Endothelial cell of umbilical vein (primary cell): ENCODE measurements around the gene PTGER4. TPM values are rescaled to one million over a fixed set of nuclear protein-coding genes. Genes with fewer than 3 reads are reported as not detected.

Experiments
- BruUV-seq: library from RNA; stranded (reverse); fragments of 400-500 nt; replicated peaks from 2 replicates; lab custom pipeline; 2021; lab: Mats Ljungman, UMichigan
- CTCF ChIA-PET: fragments of 300-600, 350-600 bp; sonication (Branson Sonifier 250); formaldehyde crosslinking; loops from one replicate; lab custom pipeline; 2021; ENCODE audit warnings: antibody characterized with exemption, inconsistent platforms; lab: Charles Lee
- POLR2A ChIA-PET: fragments of 300-600, 350-600 bp; sonication (Branson Sonifier 250); formaldehyde crosslinking; loops from one replicate; lab custom pipeline; 2021; ENCODE audit warnings: antibody characterized with exemption, inconsistent platforms; lab: Charles Lee
- DNase-seq: peaks from one replicate; pipeline ENCODE4 v3.0.0-alpha.2; 2011; ENCODE audit warnings: low read depth, low spot score
- FAIRE-seq: peaks from 2 replicates; lab custom pipeline; 2011; peaks lifted over from hg19 to GRCh38; lab: Jason Lieb, UNC
- H2AFZ ChIP-seq: 2 replicates; pipeline ENCODE4 v1.6.0; 2012; ENCODE audit warnings: low read depth, low read length, control low read depth, inconsistent platforms
- H3K27ac ChIP-seq: 2 replicates; pipeline ENCODE4 v1.5.1; 2011; ENCODE audit warnings: low read depth, mild to moderate bottlenecking, control low read depth, low read length, moderate library complexity; ENCODE audit not compliant: insufficient read depth
- H3K27me3 ChIP-seq, 2 experiments: 2 replicates each; pipeline versions ENCODE4 v1.6.0 to v1.6.1; 2011; ENCODE audit warnings: low read length in 2 of 2, mixed read lengths in 1 of 2; ENCODE audit not compliant: control insufficient read depth in 2 of 2, insufficient read depth in 2 of 2
- H3K36me3 ChIP-seq, 2 experiments: 2 replicates in 1 of 2; 3 replicates in 1 of 2; pipeline ENCODE4 v1.5.1; 2011; ENCODE audit warnings: low read length in 2 of 2, mild to moderate bottlenecking in 1 of 2, moderate library complexity in 1 of 2; ENCODE audit not compliant: control insufficient read depth in 2 of 2, insufficient read depth in 2 of 2; ENCODE audit errors: extremely low read depth in 1 of 2
- H3K4me1 ChIP-seq: 3 replicates; pipeline ENCODE4 v1.5.1; 2011; ENCODE audit warnings: mild to moderate bottlenecking, low read length; ENCODE audit not compliant: control insufficient read depth, insufficient read depth; ENCODE audit errors: extremely low read depth
- H3K4me2 ChIP-seq: 2 replicates; pipeline ENCODE4 v1.6.1; 2011; ENCODE audit warnings: low read length, control low read depth, mixed read lengths; ENCODE audit not compliant: insufficient read depth
- H3K4me3 ChIP-seq, 3 experiments: fragments of 200-600 bp in 1 of 3; sonication (generic), shearing (Covaris generic) in 1 of 3; replicated peaks in 1 of 3; 2 replicates each; pipeline ENCODE4 v1.5.1; 2011 to 2016; ENCODE audit warnings: control low read depth in 3 of 3, low read length in 3 of 3, mild to moderate bottlenecking in 2 of 3, inconsistent platforms in 1 of 3, low read depth in 1 of 3, moderate library complexity in 1 of 3; ENCODE audit not compliant: insufficient read depth in 1 of 3
- H3K79me2 ChIP-seq: 2 replicates; pipeline ENCODE4 v1.6.0; 2012; ENCODE audit warnings: low read length, inconsistent platforms; ENCODE audit not compliant: control insufficient read depth, insufficient read depth
- H3K9ac ChIP-seq: replicated peaks from 2 replicates; pipeline ENCODE3; 2011; ENCODE audit warnings: low read length, control low read depth; ENCODE audit not compliant: insufficient read depth; ENCODE audit errors: extremely low read depth
- H3K9me1 ChIP-seq: replicated peaks from 3 replicates; pipeline ENCODE4 v1.6.0; 2011; ENCODE audit warnings: mild to moderate bottlenecking, low read length; ENCODE audit not compliant: control insufficient read depth, insufficient read depth; ENCODE audit errors: extremely low read depth
- H3K9me3 ChIP-seq: replicated peaks from 2 replicates; pipeline ENCODE4 v1.5.1; 2012; ENCODE audit warnings: low read length, inconsistent platforms; ENCODE audit not compliant: control insufficient read depth, insufficient read depth
- H4K20me1 ChIP-seq: replicated peaks from 2 replicates; pipeline ENCODE3; 2011; ENCODE audit warnings: mild to moderate bottlenecking, low read length; ENCODE audit not compliant: control insufficient read depth, insufficient read depth; ENCODE audit errors: extremely low read depth
- CTCF ChIP-seq, 2 donors: IDR thresholded peaks; 1 replicate in 1 of 2; 2 replicates in 1 of 2; pipeline ENCODE4 v1.5.1; 2011; ENCODE audit warnings: low read length in 2 of 2, mild to moderate bottlenecking in 2 of 2, moderate library complexity in 2 of 2, control low read depth in 1 of 2, inconsistent platforms in 1 of 2, low read depth in 1 of 2; ENCODE audit not compliant: insufficient read depth in 1 of 2; ENCODE audit errors: extremely low read depth in 1 of 2
- EZH2 ChIP-seq: IDR thresholded peaks from 2 replicates; pipeline ENCODE4 v1.6.1; 2012; ENCODE audit warnings: borderline replicate concordance, low read depth, mild to moderate bottlenecking, moderate library complexity, low read length, inconsistent platforms; ENCODE audit not compliant: severe bottlenecking
- FOS ChIP-seq: IDR thresholded peaks from 2 replicates; pipeline ENCODE4 v1.6.1; 2011; ENCODE audit warnings: mild to moderate bottlenecking, low read length, moderate library complexity, borderline replicate concordance; ENCODE audit not compliant: insufficient read depth
- GATA2 ChIP-seq: IDR thresholded peaks from 2 replicates; pipeline ENCODE4 v1.7.0; 2011; ENCODE audit warnings: low read depth, mild to moderate bottlenecking, moderate library complexity, mixed read lengths, low read length; ENCODE audit not compliant: insufficient read length, insufficient read depth
- JUN ChIP-seq: IDR thresholded peaks from 2 replicates; pipeline ENCODE4 v1.6.1; 2011; ENCODE audit warnings: borderline replicate concordance, low read depth; ENCODE audit not compliant: insufficient read length, insufficient read depth
- MAX ChIP-seq: IDR thresholded peaks from 2 replicates; pipeline ENCODE4 v1.6.1; 2011; ENCODE audit not compliant: insufficient read depth, insufficient read length
- dilution Hi-C: fragments of 300-500 bp; cut with MboI; formaldehyde crosslinking; loops from one replicate; pipeline ENCODE4 v1.15.0; 2019; ENCODE audit warnings: low sequenced_read_pairs; ENCODE audit not compliant: extremely low pct_ligation_motif_present
- intact Hi-C: fragments of 100-400 bp; cut with micrococcal nuclease; formaldehyde crosslinking; loops from one replicate; pipeline ENCODE4 v1.10.0; 2022
- polyA plus RNA-seq, 4 experiments: library from polyadenylated mRNA; depleted of rRNA in 3 of 4; stranded (reverse) in 3 of 4; unstranded in 1 of 4; fragments of >200 nt; gene quantifications; 2 replicates each; pipeline versions ENCODE4 v1.2.1 to v1.2.3, GENCODE V29; 2011 to 2012; ENCODE audit warnings: missing spikeins in 1 of 4
- total RNA-seq: library from RNA; stranded (reverse); gene quantifications from 2 replicates; pipeline ENCODE4 v1.2.3, GENCODE V29; 2021

The PTGER4 gene
- total and polyA plus RNA-seq, 2 donors (not counting 3 experiments of a cell fraction or from before 2014, with no cell fraction given): 23.6 to 37.4 TPM

GRCh38 chr5:40648150-40648549 lies 31.6 kb upstream of the PTGER4 start:
- no TSS peak for BruUV-seq
- POLR2A ChIA-PET: no interaction called here
- CTCF ChIA-PET: interaction anchor here (0.6 to 1.0 kb wide), 2 partner anchors 13 to 625 kb away, joined by 3 to 4 read pairs; no protein-coding TSS in a partner anchor
- Histone ChIP-seq H3K4me1 (peaks cover 6% of the 10 kb centered on the region), H3K9me3 (no peaks in the 10 kb centered on the region), H3K79me2 (no peaks in the 10 kb centered on the region), H3K27me3 (no peaks in the 10 kb centered on the region), H3K9me1 (no peaks in the 10 kb centered on the region), H3K4me3 (no peak overlapping the region), H4K20me1 (no peaks in the 10 kb centered on the region), H3K36me3 (no peaks in the 10 kb centered on the region), H3K9ac (no peak overlapping the region), H3K27ac (no peak overlapping the region), H3K4me2 (no peak overlapping the region), H2AFZ (no peak overlapping the region)
- DNase-seq (no peak), FAIRE-seq (no peak)
- TF ChIP-seq EZH2 (no peak), JUN (no peak), MAX (no peak), FOS (no peak), CTCF (IDR thresholded peaks at IDR 0.05; ENCODE audit: extremely low read depth in 1 of 2, insufficient read depth in 1 of 2, low read depth in 1 of 2, low read length in 2 of 2) (no peak), GATA2 (no peak)
- dilution Hi-C loops: no loop called here
- intact Hi-C loops: no loop called here
